ENCODE results near the gene ATG9A.
"Not testable (repeated sequence)": the region's sequence is repeated elsewhere in the genome, so short reads cannot be mapped to it uniquely, and the experiment has no call there.

Gene ATG9A

GRCh38 chr2:219205981-219206327 is 23.5 kb downstream of the ATG9A start:
- DNase-seq, result no peak

- no peak for DNase-seq
Observed at GRCh38 chr2:219205165-219205538, 24.3 kb downstream of the ATG9A start.

- DNase-seq, result no peak
Observed at GRCh38 chr2:219204425-219205164, 24.8 kb downstream of the ATG9A start.

GRCh38 chr2:219201331-219201730 is 28.1 kb downstream of the ATG9A start:
- DNase-seq, result not testable (repeated sequence)

GRCh38 chr2:219200502-219201326 is 28.7 kb downstream of the ATG9A start:
- DNase-seq, result not testable (repeated sequence)

- DNase-seq, result no peak
Observed at GRCh38 chr2:219199470-219200211, 29.8 kb downstream of the ATG9A start.

- DNase-seq, result no peak
Observed at GRCh38 chr2:219198974-219199373, 30.5 kb downstream of the ATG9A start.

- no peak for DNase-seq
Observed at GRCh38 chr2:219197388-219197787, 32.0 kb downstream of the ATG9A start.

GRCh38 chr2:219186754-219187456 is 42.5 kb downstream of the ATG9A start:
- DNase-seq, result peak; percentile 45

GRCh38 chr2:219184121-219184520 is 45.3 kb downstream of the ATG9A start:
- DNase-seq, result no peak

- no peak for DNase-seq
Observed at GRCh38 chr2:219183151-219183772, 46.2 kb downstream of the ATG9A start.

- peak; percentile 22 for DNase-seq
Observed at GRCh38 chr2:219182331-219183150, 46.9 kb downstream of the ATG9A start.

GRCh38 chr2:219181531-219181930 is 47.9 kb downstream of the ATG9A start:
- DNase-seq, result no peak

- no peak for DNase-seq
Observed at GRCh38 chr2:219180961-219181360, 48.5 kb downstream of the ATG9A start.

GRCh38 chr2:219179601-219180465 is 49.6 kb downstream of the ATG9A start:
- DNase-seq, result no peak

GRCh38 chr2:219178377-219179175 is 50.9 kb downstream of the ATG9A start:
- peak; percentile 21 for DNase-seq

- DNase-seq, result peak; percentile 78
Observed at GRCh38 chr2:219177552-219178376, 51.7 kb downstream of the ATG9A start, which contains the start of gene RETREG2. Gene RETREG2, plus strand, starts transcription at chr2:219178275. Its CDS starts 78 bp downstream, at chr2:219178353.

- DNase-seq, result peak; percentile 87
Observed at GRCh38 chr2:219176818-219177551, 52.5 kb downstream of the ATG9A start, which contains the start of gene CNPPD1. Gene CNPPD1, minus strand, starts transcription at chr2:219176925. Its CDS starts 97 bp downstream, at chr2:219176828.
